Rectal smooth muscle tissue (tissue), 1 donor: ENCODE data around the gene HS3ST3A1.
"Not testable (repeated sequence)": the region's sequence is repeated elsewhere in the genome, so short reads cannot be mapped to it uniquely, and the experiment has no call there.

ENCODE experiments used
- H3K27ac ChIP-seq: one replicate; pipeline ENCODE4 v1.7.0; 2013; ENCODE audit warnings: low read depth, low read length, inconsistent platforms
- H3K27me3 ChIP-seq: one replicate; pipeline ENCODE4 v1.7.0; 2013; ENCODE audit warnings: low read length; ENCODE audit not compliant: control insufficient read depth, insufficient read depth
- H3K36me3 ChIP-seq: one replicate; pipeline ENCODE4 v1.7.0; 2013; ENCODE audit warnings: low read length; ENCODE audit not compliant: control insufficient read depth, insufficient read depth
- H3K4me1 ChIP-seq: one replicate; pipeline ENCODE4 v1.7.0; 2013; ENCODE audit warnings: low read length; ENCODE audit not compliant: control insufficient read depth, insufficient read depth
- H3K4me3 ChIP-seq: one replicate; pipeline ENCODE4 v1.7.0; 2013; ENCODE audit warnings: low read length
- H3K9ac ChIP-seq: one replicate; pipeline ENCODE4 v1.7.0; 2013; ENCODE audit warnings: low read length

The HS3ST3A1 gene

GRCh38 chr17:13561606-13562270 lies 40.0 kb downstream of the HS3ST3A1 start:
- Histone ChIP-seq H3K4me3 (no peak overlapping the region), H3K36me3 (no peaks in the 10 kb centered on the region), H3K27ac (no peak overlapping the region), H3K27me3 (no peaks in the 10 kb centered on the region), H3K4me1 (no peaks in the 10 kb centered on the region), H3K9ac (no peak overlapping the region)

GRCh38 chr17:13560935-13561334 lies 40.8 kb downstream of the HS3ST3A1 start:
- H3K27me3 ChIP-seq: no peaks in the 10 kb centered on the region
- H3K4me1 ChIP-seq: no peaks in the 10 kb centered on the region
- no peaks in the 10 kb centered on the region for H3K36me3 ChIP-seq
- no peak overlapping the region for H3K4me3 ChIP-seq
- H3K9ac ChIP-seq: no peak overlapping the region
- H3K27ac ChIP-seq: no peak overlapping the region

DNA sequence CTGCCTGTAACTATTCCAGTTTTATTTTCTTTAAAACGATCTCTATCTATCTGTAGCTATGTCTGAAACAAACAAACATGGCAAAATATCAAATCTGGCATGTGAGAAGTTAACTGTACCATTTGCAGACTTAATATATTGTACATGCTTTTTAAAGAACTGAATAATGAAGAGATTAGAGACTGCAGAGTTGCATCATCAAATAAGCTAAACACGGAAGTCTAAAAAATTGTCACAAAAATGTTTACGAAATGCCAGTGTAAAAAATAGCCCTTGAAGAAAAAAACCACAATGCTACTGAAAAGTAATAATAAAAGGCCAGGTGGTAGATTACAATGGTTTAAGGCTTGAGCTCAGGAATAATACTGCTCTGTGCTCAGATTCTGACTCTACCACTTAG lies 43.1 kb downstream of the HS3ST3A1 start:
- Histone ChIP-seq H3K27ac (no peak overlapping the region), H3K27me3 (no peaks in the 10 kb centered on the region), H3K4me1 (no peaks in the 10 kb centered on the region), H3K4me3 (no peak overlapping the region), H3K36me3 (no peaks in the 10 kb centered on the region), H3K9ac (no peak overlapping the region)

DNA sequence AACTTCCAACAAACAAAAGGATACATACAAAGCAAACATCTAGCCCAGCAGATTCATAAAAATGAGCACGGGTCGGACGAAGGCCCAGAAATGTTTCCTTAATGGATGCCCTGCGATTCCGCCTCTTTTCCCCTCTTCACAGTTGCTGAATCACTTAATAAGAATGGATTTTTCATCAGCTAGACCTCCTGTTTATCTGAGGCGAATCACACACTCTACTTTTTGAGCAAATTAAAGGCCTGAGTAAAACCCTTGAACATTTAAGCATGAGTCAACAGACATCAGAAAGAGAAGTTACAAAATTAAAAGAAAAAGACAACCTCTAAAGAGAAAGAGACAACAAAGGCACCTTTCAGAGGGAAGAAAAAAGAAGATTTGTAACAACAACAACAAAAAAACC lies 44.7 kb downstream of the HS3ST3A1 start:
- no peak overlapping the region for H3K4me3 ChIP-seq
- no peaks in the 10 kb centered on the region for H3K36me3 ChIP-seq
- no peaks in the 10 kb centered on the region for H3K27me3 ChIP-seq
- no peak overlapping the region for H3K9ac ChIP-seq
- no peaks in the 10 kb centered on the region for H3K4me1 ChIP-seq
- no peak overlapping the region for H3K27ac ChIP-seq

- no peak overlapping the region for H3K9ac ChIP-seq
- H3K4me1 ChIP-seq: no peaks in the 10 kb centered on the region
- H3K27ac ChIP-seq: no peak overlapping the region
- no peaks in the 10 kb centered on the region for H3K27me3 ChIP-seq
- no peak overlapping the region for H3K4me3 ChIP-seq
- no peaks in the 10 kb centered on the region for H3K36me3 ChIP-seq
These were observed 47.5 kb downstream of the HS3ST3A1 start for GRCh38 chr17:13554231-13554630.

GRCh38 chr17:13550291-13550690 lies 51.4 kb downstream of the HS3ST3A1 start:
- no peak overlapping the region for H3K27ac ChIP-seq
- H3K36me3 ChIP-seq: no peaks in the 10 kb centered on the region
- no peak overlapping the region for H3K4me3 ChIP-seq
- no peaks in the 10 kb centered on the region for H3K27me3 ChIP-seq
- H3K9ac ChIP-seq: no peak overlapping the region
- no peaks in the 10 kb centered on the region for H3K4me1 ChIP-seq

DNA sequence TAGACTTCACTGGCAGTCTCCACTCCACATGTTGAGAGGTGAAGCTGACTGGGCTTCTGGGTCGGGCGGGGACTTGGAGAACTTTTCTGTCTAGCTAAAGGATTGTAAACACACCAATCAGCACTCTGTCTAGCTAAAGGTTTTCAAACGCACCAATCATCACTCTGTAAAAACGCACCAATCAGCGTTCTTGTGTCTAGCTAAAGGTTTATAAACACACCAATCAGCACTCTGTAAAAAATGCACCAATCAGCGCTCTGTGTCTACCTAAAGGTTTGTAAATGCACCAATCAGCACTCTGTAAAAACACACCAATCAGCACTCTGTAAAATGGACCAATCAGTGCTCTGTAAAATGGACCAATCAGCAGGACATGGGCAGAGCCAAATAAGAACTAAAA lies 53.2 kb downstream of the HS3ST3A1 start:
- H3K27me3 ChIP-seq, H3K4me3 ChIP-seq, H3K9ac ChIP-seq, H3K36me3 ChIP-seq, H3K4me1 ChIP-seq, H3K27ac ChIP-seq: not testable (repeated sequence)

GRCh38 chr17:13546851-13547250 lies 54.9 kb downstream of the HS3ST3A1 start:
- no peaks in the 10 kb centered on the region for H3K36me3 ChIP-seq
- no peak overlapping the region for H3K9ac ChIP-seq
- H3K27ac ChIP-seq: no peak overlapping the region
- no peaks in the 10 kb centered on the region for H3K4me1 ChIP-seq
- H3K4me3 ChIP-seq: no peak overlapping the region
- H3K27me3 ChIP-seq: no peaks in the 10 kb centered on the region

- Histone ChIP-seq H3K4me3 (no peak overlapping the region), H3K4me1 (no peaks in the 10 kb centered on the region), H3K27me3 (no peaks in the 10 kb centered on the region), H3K36me3 (no peaks in the 10 kb centered on the region), H3K27ac (no peak overlapping the region), H3K9ac (no peak overlapping the region)
These were observed 55.8 kb downstream of the HS3ST3A1 start for GRCh38 chr17:13545941-13546340.

GRCh38 chr17:13544765-13545164 lies 57.0 kb downstream of the HS3ST3A1 start:
- no peak overlapping the region for H3K4me3 ChIP-seq

GRCh38 chr17:13544292-13544691 lies 57.4 kb downstream of the HS3ST3A1 start:
- Histone ChIP-seq H3K27ac (no peak overlapping the region), H3K9ac (no peak overlapping the region), H3K27me3 (no peaks in the 10 kb centered on the region), H3K4me1 (no peaks in the 10 kb centered on the region), H3K36me3 (no peaks in the 10 kb centered on the region), H3K4me3 (no peak overlapping the region)

More at GRCh38 chr17:13544765-13545164, 57.0 kb downstream of the HS3ST3A1 start:
- Histone ChIP-seq H3K27ac (no peak overlapping the region), H3K36me3 (no peaks in the 10 kb centered on the region), H3K4me1 (no peaks in the 10 kb centered on the region), H3K27me3 (no peaks in the 10 kb centered on the region), H3K9ac (no peak overlapping the region)

DNA sequence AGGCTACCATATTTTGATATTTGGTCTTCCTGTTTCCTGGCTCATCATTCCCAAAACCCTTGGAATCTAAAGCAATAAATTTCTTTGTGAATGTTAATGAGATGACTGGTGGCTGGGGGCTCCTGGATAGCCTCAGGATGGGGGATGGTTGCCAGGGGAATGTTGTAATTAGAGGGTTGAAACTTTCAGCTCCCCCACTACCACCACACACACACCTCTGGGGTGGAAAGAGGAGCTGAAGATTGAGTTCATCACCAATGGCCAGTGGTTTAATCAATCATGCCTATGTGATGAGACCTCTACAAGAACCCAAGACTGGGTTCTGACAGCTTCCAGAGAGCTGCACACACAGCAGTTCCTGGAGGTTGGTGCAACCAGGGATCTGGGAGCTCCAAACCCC lies 59.1 kb downstream of the HS3ST3A1 start:
- Histone ChIP-seq H3K27ac (no peak overlapping the region), H3K36me3 (no peaks in the 10 kb centered on the region), H3K4me3 (no peak overlapping the region), H3K9ac (no peak overlapping the region), H3K4me1 (no peaks in the 10 kb centered on the region), H3K27me3 (no peaks in the 10 kb centered on the region)

DNA sequence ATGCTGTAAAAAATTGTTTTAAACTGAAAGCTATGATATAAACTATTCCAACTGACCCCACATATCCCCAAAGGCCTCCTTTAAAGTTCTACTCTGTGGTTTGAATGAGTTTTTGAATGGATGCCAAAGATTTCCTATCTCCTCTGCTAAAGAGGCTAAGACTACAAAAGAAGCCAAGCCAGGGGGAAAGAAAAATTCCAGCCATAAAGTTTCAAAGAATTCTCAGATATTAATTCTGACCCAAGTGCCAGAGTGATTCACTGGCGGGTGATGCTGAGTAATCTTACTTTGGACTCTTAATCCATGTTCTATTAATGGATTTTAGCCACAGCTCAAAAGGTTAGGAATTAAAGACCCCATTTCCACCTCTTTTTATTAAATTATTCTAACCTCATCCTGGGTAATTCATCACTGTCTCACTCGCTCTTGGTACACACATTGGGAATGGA lies 60.7 kb downstream of the HS3ST3A1 start:
- Histone ChIP-seq H3K9ac (no peak overlapping the region), H3K27ac (no peak overlapping the region), H3K4me1 (no peaks in the 10 kb centered on the region), H3K4me3 (no peak overlapping the region), H3K27me3 (no peaks in the 10 kb centered on the region), H3K36me3 (no peaks in the 10 kb centered on the region)
